WTC11 (cell line): Measurements from ENCODE around the gene OR1D5. TPM values are rescaled to one million over a fixed set of nuclear protein-coding genes. Genes with fewer than 3 reads are reported as not detected.
A peak's percentile ranks its signal among the peaks of the same experiment; 100 is the strongest.

Experiments used
- CBFB ChIP-seq: sonication (generic); formaldehyde crosslinking; IDR thresholded peaks from 2 replicates; pipeline ENCODE4 v1.8.1; 2022; ENCODE audit warnings: mild to moderate bottlenecking, low read depth, missing genetic modification reagents
- CREM ChIP-seq: sonication (generic); formaldehyde crosslinking; IDR thresholded peaks from 2 replicates; pipeline ENCODE4 v1.8.1; 2022; ENCODE audit warnings: mild to moderate bottlenecking, missing genetic modification reagents, moderate library complexity
- ELF4 ChIP-seq: sonication (generic); formaldehyde crosslinking; IDR thresholded peaks from 2 replicates; pipeline ENCODE4 v1.8.1; 2022; ENCODE audit warnings: low read depth, mild to moderate bottlenecking, moderate library complexity, missing genetic modification reagents
- ESRRA ChIP-seq: sonication (generic); formaldehyde crosslinking; IDR thresholded peaks from 2 replicates; pipeline ENCODE4 v1.8.1; 2022; ENCODE audit warnings: mild to moderate bottlenecking, missing genetic modification reagents, borderline replicate concordance
- ETV6 ChIP-seq: sonication (generic); formaldehyde crosslinking; IDR thresholded peaks from 2 replicates; pipeline ENCODE4 v1.8.1; 2022; ENCODE audit warnings: mild to moderate bottlenecking, missing genetic modification reagents
- RELA ChIP-seq: sonication (generic); formaldehyde crosslinking; IDR thresholded peaks from 2 replicates; pipeline ENCODE4 v1.8.1; 2022; ENCODE audit warnings: missing genetic modification reagents, mild to moderate bottlenecking, borderline replicate concordance
- SMAD3 ChIP-seq: sonication (generic); formaldehyde crosslinking; IDR thresholded peaks from 2 replicates; pipeline ENCODE4 v1.8.0; 2022; ENCODE audit warnings: missing genetic modification reagents, mild to moderate bottlenecking, borderline replicate concordance
- SP1 ChIP-seq: sonication (generic); formaldehyde crosslinking; conservative IDR thresholded peaks from 2 replicates; pipeline ENCODE4 v1.8.1; 2022; ENCODE audit warnings: missing genetic modification reagents
- TP53 ChIP-seq: sonication (generic); formaldehyde crosslinking; IDR thresholded peaks from 2 replicates; pipeline ENCODE4 v1.8.1; 2023; ENCODE audit warnings: mild to moderate bottlenecking, missing genetic modification reagents
- ZNF219 ChIP-seq: sonication (generic); formaldehyde crosslinking; IDR thresholded peaks from 2 replicates; pipeline ENCODE4 v1.8.0; 2023; ENCODE audit warnings: missing genetic modification reagents, mild to moderate bottlenecking, borderline replicate concordance
- ZNF232 ChIP-seq: sonication (generic); formaldehyde crosslinking; IDR thresholded peaks from 2 replicates; pipeline ENCODE4 v1.8.0; 2022; ENCODE audit warnings: mild to moderate bottlenecking, missing genetic modification reagents
- ZNF263 ChIP-seq: sonication (generic); formaldehyde crosslinking; IDR thresholded peaks from 2 replicates; pipeline ENCODE4 v1.8.1; 2022; ENCODE audit warnings: low read depth, mild to moderate bottlenecking, moderate library complexity, missing genetic modification reagents
- total RNA-seq: library from RNA; stranded (reverse); gene quantifications from 3 replicates; pipeline ENCODE4 v1.2.3, GENCODE V29; 2021
- TF ChIP-seq, protein P1 (sequence below): sonication (generic); formaldehyde crosslinking; IDR thresholded peaks from 2 replicates; pipeline ENCODE4 v1.8.1; 2022; ENCODE audit warnings: low read depth, mild to moderate bottlenecking, moderate library complexity, missing genetic modification reagents, borderline replicate concordance
- TF ChIP-seq, protein P2 (sequence below): fragments of 250-450 bp; sonication (Bioruptor Pico); IDR thresholded peaks from 2 replicates; pipeline ENCODE4 v1.8.0; 2021; ENCODE audit warnings: mild to moderate bottlenecking
- TF ChIP-seq, protein P3 (sequence below): fragments of 250-450 bp; sonication (Bioruptor Pico); conservative IDR thresholded peaks from 2 replicates; pipeline ENCODE4 v1.9.0; 2021; ENCODE audit warnings: mild to moderate bottlenecking
- TF ChIP-seq, protein P4 (sequence below): sonication (generic); formaldehyde crosslinking; IDR thresholded peaks from 2 replicates; pipeline ENCODE4 v1.8.0; 2022; ENCODE audit warnings: mild to moderate bottlenecking, missing genetic modification reagents
- TF ChIP-seq, protein P5 (sequence below): sonication (generic); formaldehyde crosslinking; IDR thresholded peaks from 2 replicates; pipeline ENCODE4 v1.8.1; 2022; ENCODE audit warnings: mild to moderate bottlenecking, missing genetic modification reagents, moderate library complexity, borderline replicate concordance
- TF ChIP-seq, protein P6 (sequence below): sonication (generic); formaldehyde crosslinking; IDR thresholded peaks from 2 replicates; pipeline ENCODE4 v1.8.1; 2023; ENCODE audit warnings: mild to moderate bottlenecking, missing genetic modification reagents
- TF ChIP-seq, protein P7 (sequence below): sonication (generic); formaldehyde crosslinking; IDR thresholded peaks from 2 replicates; pipeline ENCODE4 v1.8.0; 2023; ENCODE audit warnings: mild to moderate bottlenecking, missing genetic modification reagents
- TF ChIP-seq, protein P8 (sequence below): fragments of 250-450 bp; sonication (Bioruptor Pico); IDR thresholded peaks from 2 replicates; pipeline ENCODE4 v1.9.0; 2021; ENCODE audit warnings: mild to moderate bottlenecking
- TF ChIP-seq, protein P9 (sequence below): sonication (generic); formaldehyde crosslinking; IDR thresholded peaks from 2 replicates; pipeline ENCODE4 v1.8.1; 2023; ENCODE audit warnings: mild to moderate bottlenecking, moderate library complexity, missing genetic modification reagents

Gene OR1D5
- total RNA-seq, 1 experiment from 2014 or later: not detected

DNA sequence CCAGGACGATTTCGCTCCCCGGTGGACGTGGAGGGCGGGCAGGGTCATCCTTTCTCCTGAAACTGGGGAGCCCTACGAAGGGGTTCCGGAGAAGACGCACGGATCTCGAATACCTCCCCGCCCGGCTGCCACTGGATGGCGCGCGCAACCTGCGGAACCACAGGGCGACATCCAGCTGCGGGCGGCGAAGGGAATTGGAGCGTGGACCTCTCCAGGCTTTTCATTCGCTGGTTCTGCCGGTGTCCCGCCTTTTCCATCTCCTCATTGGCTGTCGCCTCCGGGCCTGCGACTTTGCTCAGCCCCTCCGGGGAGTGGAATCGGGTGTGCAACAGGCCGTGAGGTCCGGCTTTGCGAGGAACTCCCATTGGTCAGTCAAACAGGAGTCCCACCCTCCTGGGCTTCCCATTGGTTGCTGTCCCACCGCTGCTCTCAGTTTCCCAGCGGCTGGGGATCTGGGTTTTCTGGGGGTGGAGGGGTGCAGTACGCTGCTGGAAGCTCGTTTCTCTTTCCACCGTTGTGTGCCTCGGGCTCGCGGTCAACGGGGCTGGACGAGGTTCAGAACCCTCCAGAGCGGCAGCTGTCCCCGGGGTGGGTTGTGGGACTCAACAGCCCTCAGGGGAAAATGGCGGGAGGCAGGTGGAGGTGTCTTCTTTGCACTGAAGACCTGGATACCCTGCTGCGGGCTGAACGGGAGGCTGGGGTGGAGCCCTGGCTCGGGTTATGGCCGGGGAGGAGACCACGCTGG lies 14.5 kb downstream of the OR1D5 start (continued):
- TF ChIP-seq, protein P1, sequence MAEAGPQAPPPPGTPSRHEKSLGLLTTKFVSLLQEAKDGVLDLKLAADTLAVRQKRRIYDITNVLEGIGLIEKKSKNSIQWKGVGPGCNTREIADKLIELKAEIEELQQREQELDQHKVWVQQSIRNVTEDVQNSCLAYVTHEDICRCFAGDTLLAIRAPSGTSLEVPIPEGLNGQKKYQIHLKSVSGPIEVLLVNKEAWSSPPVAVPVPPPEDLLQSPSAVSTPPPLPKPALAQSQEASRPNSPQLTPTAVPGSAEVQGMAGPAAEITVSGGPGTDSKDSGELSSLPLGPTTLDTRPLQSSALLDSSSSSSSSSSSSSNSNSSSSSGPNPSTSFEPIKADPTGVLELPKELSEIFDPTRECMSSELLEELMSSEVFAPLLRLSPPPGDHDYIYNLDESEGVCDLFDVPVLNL (CRISPR knock-in tag): no peak
- TF ChIP-seq, protein P2, sequence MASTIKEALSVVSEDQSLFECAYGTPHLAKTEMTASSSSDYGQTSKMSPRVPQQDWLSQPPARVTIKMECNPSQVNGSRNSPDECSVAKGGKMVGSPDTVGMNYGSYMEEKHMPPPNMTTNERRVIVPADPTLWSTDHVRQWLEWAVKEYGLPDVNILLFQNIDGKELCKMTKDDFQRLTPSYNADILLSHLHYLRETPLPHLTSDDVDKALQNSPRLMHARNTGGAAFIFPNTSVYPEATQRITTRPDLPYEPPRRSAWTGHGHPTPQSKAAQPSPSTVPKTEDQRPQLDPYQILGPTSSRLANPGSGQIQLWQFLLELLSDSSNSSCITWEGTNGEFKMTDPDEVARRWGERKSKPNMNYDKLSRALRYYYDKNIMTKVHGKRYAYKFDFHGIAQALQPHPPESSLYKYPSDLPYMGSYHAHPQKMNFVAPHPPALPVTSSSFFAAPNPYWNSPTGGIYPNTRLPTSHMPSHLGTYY (CRISPR knock-in tag): no peak
- no peak for TF ChIP-seq ELF4 (CRISPR knock-in tag)
- TF ChIP-seq RELA (CRISPR knock-in tag): no peak
- peak; percentile 58; the same call in 1 of the 2 replicates for TF ChIP-seq SP1 (CRISPR knock-in tag)
- TF ChIP-seq, protein P3, sequence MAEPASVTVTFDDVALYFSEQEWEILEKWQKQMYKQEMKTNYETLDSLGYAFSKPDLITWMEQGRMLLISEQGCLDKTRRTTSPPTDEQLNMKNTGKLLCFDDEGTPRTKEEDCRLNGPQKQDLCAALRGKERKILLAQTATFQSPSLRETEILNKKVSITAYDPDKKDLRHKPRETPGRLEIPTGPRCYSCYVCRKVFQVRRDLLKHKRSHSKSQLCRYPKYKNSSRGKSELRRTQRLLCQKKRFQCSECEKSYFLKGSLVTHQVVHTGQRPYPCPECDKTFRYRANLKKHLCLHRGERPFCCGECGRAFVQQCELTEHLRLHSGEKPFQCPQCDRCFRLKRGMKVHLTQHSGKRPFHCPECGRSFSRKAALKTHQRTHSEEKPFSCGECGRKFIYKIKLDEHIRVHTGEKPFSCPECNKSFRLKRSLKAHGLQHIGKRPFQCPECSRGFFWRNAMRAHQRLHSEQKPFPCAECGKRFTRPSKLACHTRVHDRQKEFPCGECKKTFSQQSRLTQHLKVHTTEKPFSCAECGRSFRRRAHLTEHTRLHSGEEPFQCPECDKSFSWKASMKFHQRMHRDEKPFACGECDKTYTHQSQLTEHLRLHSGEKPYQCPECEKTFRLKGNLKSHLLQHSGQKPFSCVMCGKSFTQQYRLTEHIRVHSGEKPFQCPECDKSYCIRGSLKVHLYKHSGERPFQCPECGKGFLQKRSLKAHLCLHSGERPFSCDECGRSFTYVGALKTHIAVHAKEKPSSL: no peak
- TF ChIP-seq ZNF232 (CRISPR knock-in tag): peak; percentile 80
- TF ChIP-seq, protein P4, sequence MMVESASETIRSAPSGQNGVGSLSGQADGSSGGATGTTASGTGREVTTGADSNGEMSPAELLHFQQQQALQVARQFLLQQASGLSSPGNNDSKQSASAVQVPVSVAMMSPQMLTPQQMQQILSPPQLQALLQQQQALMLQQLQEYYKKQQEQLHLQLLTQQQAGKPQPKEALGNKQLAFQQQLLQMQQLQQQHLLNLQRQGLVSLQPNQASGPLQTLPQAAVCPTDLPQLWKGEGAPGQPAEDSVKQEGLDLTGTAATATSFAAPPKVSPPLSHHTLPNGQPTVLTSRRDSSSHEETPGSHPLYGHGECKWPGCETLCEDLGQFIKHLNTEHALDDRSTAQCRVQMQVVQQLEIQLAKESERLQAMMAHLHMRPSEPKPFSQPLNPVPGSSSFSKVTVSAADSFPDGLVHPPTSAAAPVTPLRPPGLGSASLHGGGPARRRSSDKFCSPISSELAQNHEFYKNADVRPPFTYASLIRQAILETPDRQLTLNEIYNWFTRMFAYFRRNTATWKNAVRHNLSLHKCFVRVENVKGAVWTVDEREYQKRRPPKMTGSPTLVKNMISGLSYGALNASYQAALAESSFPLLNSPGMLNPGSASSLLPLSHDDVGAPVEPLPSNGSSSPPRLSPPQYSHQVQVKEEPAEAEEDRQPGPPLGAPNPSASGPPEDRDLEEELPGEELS (CRISPR knock-in tag): no peak
- no peak for TF ChIP-seq CBFB (CRISPR knock-in tag)
- TF ChIP-seq, protein P5, sequence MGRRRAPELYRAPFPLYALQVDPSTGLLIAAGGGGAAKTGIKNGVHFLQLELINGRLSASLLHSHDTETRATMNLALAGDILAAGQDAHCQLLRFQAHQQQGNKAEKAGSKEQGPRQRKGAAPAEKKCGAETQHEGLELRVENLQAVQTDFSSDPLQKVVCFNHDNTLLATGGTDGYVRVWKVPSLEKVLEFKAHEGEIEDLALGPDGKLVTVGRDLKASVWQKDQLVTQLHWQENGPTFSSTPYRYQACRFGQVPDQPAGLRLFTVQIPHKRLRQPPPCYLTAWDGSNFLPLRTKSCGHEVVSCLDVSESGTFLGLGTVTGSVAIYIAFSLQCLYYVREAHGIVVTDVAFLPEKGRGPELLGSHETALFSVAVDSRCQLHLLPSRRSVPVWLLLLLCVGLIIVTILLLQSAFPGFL (CRISPR knock-in tag): no peak
- no peak for TF ChIP-seq ETV6
- TF ChIP-seq, protein P6, sequence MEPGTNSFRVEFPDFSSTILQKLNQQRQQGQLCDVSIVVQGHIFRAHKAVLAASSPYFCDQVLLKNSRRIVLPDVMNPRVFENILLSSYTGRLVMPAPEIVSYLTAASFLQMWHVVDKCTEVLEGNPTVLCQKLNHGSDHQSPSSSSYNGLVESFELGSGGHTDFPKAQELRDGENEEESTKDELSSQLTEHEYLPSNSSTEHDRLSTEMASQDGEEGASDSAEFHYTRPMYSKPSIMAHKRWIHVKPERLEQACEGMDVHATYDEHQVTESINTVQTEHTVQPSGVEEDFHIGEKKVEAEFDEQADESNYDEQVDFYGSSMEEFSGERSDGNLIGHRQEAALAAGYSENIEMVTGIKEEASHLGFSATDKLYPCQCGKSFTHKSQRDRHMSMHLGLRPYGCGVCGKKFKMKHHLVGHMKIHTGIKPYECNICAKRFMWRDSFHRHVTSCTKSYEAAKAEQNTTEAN (CRISPR knock-in tag): peak; percentile 96
- no peak for TF ChIP-seq ZNF263 (CRISPR knock-in tag)
- no peak for TF ChIP-seq TP53 (CRISPR knock-in tag)
- TF ChIP-seq SMAD3 (CRISPR knock-in tag): 0 out of 2 replicates have a peak, but pooled peaks have one; percentile 56
- TF ChIP-seq ZNF219: no peak
- TF ChIP-seq, protein P7, sequence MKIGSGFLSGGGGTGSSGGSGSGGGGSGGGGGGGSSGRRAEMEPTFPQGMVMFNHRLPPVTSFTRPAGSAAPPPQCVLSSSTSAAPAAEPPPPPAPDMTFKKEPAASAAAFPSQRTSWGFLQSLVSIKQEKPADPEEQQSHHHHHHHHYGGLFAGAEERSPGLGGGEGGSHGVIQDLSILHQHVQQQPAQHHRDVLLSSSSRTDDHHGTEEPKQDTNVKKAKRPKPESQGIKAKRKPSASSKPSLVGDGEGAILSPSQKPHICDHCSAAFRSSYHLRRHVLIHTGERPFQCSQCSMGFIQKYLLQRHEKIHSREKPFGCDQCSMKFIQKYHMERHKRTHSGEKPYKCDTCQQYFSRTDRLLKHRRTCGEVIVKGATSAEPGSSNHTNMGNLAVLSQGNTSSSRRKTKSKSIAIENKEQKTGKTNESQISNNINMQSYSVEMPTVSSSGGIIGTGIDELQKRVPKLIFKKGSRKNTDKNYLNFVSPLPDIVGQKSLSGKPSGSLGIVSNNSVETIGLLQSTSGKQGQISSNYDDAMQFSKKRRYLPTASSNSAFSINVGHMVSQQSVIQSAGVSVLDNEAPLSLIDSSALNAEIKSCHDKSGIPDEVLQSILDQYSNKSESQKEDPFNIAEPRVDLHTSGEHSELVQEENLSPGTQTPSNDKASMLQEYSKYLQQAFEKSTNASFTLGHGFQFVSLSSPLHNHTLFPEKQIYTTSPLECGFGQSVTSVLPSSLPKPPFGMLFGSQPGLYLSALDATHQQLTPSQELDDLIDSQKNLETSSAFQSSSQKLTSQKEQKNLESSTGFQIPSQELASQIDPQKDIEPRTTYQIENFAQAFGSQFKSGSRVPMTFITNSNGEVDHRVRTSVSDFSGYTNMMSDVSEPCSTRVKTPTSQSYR (CRISPR knock-in tag): no peak
- TF ChIP-seq, protein P8, sequence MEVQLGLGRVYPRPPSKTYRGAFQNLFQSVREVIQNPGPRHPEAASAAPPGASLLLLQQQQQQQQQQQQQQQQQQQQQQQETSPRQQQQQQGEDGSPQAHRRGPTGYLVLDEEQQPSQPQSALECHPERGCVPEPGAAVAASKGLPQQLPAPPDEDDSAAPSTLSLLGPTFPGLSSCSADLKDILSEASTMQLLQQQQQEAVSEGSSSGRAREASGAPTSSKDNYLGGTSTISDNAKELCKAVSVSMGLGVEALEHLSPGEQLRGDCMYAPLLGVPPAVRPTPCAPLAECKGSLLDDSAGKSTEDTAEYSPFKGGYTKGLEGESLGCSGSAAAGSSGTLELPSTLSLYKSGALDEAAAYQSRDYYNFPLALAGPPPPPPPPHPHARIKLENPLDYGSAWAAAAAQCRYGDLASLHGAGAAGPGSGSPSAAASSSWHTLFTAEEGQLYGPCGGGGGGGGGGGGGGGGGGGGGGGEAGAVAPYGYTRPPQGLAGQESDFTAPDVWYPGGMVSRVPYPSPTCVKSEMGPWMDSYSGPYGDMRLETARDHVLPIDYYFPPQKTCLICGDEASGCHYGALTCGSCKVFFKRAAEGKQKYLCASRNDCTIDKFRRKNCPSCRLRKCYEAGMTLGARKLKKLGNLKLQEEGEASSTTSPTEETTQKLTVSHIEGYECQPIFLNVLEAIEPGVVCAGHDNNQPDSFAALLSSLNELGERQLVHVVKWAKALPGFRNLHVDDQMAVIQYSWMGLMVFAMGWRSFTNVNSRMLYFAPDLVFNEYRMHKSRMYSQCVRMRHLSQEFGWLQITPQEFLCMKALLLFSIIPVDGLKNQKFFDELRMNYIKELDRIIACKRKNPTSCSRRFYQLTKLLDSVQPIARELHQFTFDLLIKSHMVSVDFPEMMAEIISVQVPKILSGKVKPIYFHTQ (CRISPR knock-in tag): no peak
- no peak for TF ChIP-seq ESRRA (CRISPR knock-in tag)
- TF ChIP-seq, protein P9, sequence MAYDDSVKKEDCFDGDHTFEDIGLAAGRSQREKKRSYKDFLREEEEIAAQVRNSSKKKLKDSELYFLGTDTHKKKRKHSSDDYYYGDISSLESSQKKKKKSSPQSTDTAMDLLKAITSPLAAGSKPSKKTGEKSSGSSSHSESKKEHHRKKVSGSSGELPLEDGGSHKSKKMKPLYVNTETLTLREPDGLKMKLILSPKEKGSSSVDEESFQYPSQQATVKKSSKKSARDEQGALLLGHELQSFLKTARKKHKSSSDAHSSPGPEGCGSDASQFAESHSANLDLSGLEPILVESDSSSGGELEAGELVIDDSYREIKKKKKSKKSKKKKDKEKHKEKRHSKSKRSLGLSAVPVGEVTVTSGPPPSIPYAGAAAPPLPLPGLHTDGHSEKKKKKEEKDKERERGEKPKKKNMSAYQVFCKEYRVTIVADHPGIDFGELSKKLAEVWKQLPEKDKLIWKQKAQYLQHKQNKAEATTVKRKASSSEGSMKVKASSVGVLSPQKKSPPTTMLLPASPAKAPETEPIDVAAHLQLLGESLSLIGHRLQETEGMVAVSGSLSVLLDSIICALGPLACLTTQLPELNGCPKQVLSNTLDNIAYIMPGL (CRISPR knock-in tag): peak; percentile 50; the same call in 1 of the 2 replicates
- TF ChIP-seq CREM (CRISPR knock-in tag): no peak; the same call in 1 of the 2 replicates
